Hindlimb muscle (tissue), 1 donor: ENCODE results near the gene SH2D7. TPM values are rescaled to one million over a fixed set of nuclear protein-coding genes. Genes with fewer than 3 reads are reported as not detected.

ENCODE experiments used
- DNase-seq: peaks from one replicate; pipeline ENCODE4 v3.0.0-alpha.2; 2013
- polyA plus RNA-seq: library from polyadenylated mRNA; unstranded; fragments of 120-200 nt; gene quantifications from one replicate; pipeline ENCODE4 v1.2.1, GENCODE V29; 2013; ENCODE audit not compliant: insufficient read length

The SH2D7 gene
- polyA plus RNA-seq, 1 donor = 0.12 TPM

GRCh38 chr15:78061963-78062427, 30.4 kb upstream of the SH2D7 start:
- DNase-seq = no peak

- DNase-seq = no peak
Measured at GRCh38 chr15:78063217-78063616, 29.1 kb upstream of the SH2D7 start.

GRCh38 chr15:78063970-78064385, 28.4 kb upstream of the SH2D7 start:
- no peak for DNase-seq

- DNase-seq = peak; percentile 74
Measured at GRCh38 chr15:78064544-78064943, 27.8 kb upstream of the SH2D7 start.

- no peak for DNase-seq
Measured at GRCh38 chr15:78065284-78065872, 27.0 kb upstream of the SH2D7 start.

GRCh38 chr15:78065973-78066946, 26.1 kb upstream of the SH2D7 start:
- DNase-seq = no peak

GRCh38 chr15:78067328-78068228, 24.8 kb upstream of the SH2D7 start:
- no peak for DNase-seq

GRCh38 chr15:78069052-78069414, 23.3 kb upstream of the SH2D7 start:
- no peak for DNase-seq

GRCh38 chr15:78069462-78070029, 22.8 kb upstream of the SH2D7 start:
- no peak for DNase-seq

- DNase-seq = no peak
Measured at GRCh38 chr15:78070049-78070700, 22.2 kb upstream of the SH2D7 start.

GRCh38 chr15:78071383-78071782, 21.0 kb upstream of the SH2D7 start:
- no peak for DNase-seq

GRCh38 chr15:78072080-78072892, 20.1 kb upstream of the SH2D7 start:
- DNase-seq = no peak

- DNase-seq = no peak
Measured at GRCh38 chr15:78073046-78073787, 19.1 kb upstream of the SH2D7 start.

- DNase-seq = peak; percentile 78
Measured at GRCh38 chr15:78075490-78076230, 16.7 kb upstream of the SH2D7 start.

GRCh38 chr15:78076231-78077052, 15.9 kb upstream of the SH2D7 start:
- no peak for DNase-seq

- DNase-seq = peak; percentile 75
Measured at GRCh38 chr15:78077053-78077870, 15.1 kb upstream of the SH2D7 start, which contains the start of gene TBC1D2B. TBC1D2B (minus strand) TSS chr15:78077711; CDS start chr15:78077652, 59 bp downstream.

GRCh38 chr15:78077871-78078210, 14.5 kb upstream of the SH2D7 start:
- DNase-seq = no peak
